IMR-90 (cell line): ENCODE data around the gene RABGAP1. TPM values are rescaled to one million over a fixed set of nuclear protein-coding genes. Genes with fewer than 3 reads are reported as not detected.
A peak's percentile ranks its signal among the peaks of the same experiment; 100 is the strongest.

Experiments used
- ATAC-seq: fragments of 200-7000 bp; cut with Tn5 transposase; 2 replicates; pipeline ENCODE4 v1.9.1; 2020; ENCODE audit warnings: low read depth, mild to moderate bottlenecking, moderate library complexity
- BruUV-seq: library from RNA; stranded (reverse); fragments of 400-500 nt; replicated peaks from 2 replicates; lab custom pipeline; 2021; lab: Mats Ljungman, UMichigan
- CTCF ChIA-PET: fragments of 300-600 bp; formaldehyde crosslinking; extraction: SDS; loops from one replicate; lab custom pipeline; 2021; ENCODE audit warnings: antibody characterized with exemption; lab: Yijun Ruan, JAX
- POLR2A ChIA-PET: fragments of 300-600 bp; sonication (Branson Sonifier 250); formaldehyde crosslinking; loops from one replicate; lab custom pipeline; 2022; ENCODE audit warnings: antibody characterized with exemption; ENCODE audit not compliant: unreplicated experiment; lab: Charles Lee
- DNase-seq: peaks from one replicate; pipeline ENCODE4 v3.0.0; 2013
- H2AFZ ChIP-seq: replicated peaks from 2 replicates; pipeline ENCODE3; 2013; ENCODE audit warnings: low read length, mild to moderate bottlenecking; ENCODE audit not compliant: poor library complexity
- H2AK5ac ChIP-seq: 2 replicates; pipeline ENCODE4 v1.6.1; 2013; ENCODE audit warnings: low read depth, low read length, inconsistent platforms
- H2AK9ac ChIP-seq: replicated peaks from 2 replicates; pipeline ENCODE3; 2013; ENCODE audit warnings: mild to moderate bottlenecking, low read depth, low read length, moderate library complexity; ENCODE audit not compliant: poor library complexity
- H2BK120ac ChIP-seq: 2 replicates; pipeline ENCODE4 v1.6.1; 2013; ENCODE audit warnings: low read depth, low read length, inconsistent platforms
- H2BK15ac ChIP-seq: 3 replicates; pipeline ENCODE4 v1.6.1; 2013; ENCODE audit warnings: low read depth, low read length, inconsistent platforms
- H2BK20ac ChIP-seq: 2 replicates; pipeline ENCODE4 v1.6.1; 2013; ENCODE audit warnings: low read depth, mild to moderate bottlenecking, inconsistent platforms, low read length, moderate library complexity
- H2BK5ac ChIP-seq: 2 replicates; pipeline ENCODE4 v1.6.1; 2013; ENCODE audit warnings: mild to moderate bottlenecking, low read depth, low read length, inconsistent platforms; ENCODE audit not compliant: poor library complexity, severe bottlenecking
- H3K14ac ChIP-seq: replicated peaks from 2 replicates; pipeline ENCODE4 v1.6.1; 2013; ENCODE audit warnings: low read depth, low read length, inconsistent platforms
- H3K18ac ChIP-seq: 2 replicates; pipeline ENCODE4 v1.6.1; 2013; ENCODE audit warnings: low read depth, low read length, control low read depth
- H3K23ac ChIP-seq: 2 replicates; pipeline ENCODE4 v1.6.1; 2013; ENCODE audit warnings: low read depth, low read length, inconsistent platforms
- H3K27ac ChIP-seq: 2 replicates; pipeline ENCODE4 v1.5.1; 2013; ENCODE audit warnings: mild to moderate bottlenecking, control low read depth, low read length; ENCODE audit not compliant: insufficient read depth
- H3K27me3 ChIP-seq: 2 replicates; pipeline ENCODE4 v1.6.1; 2013; ENCODE audit warnings: low read length; ENCODE audit not compliant: control insufficient read depth, insufficient read depth
- H3K36me3 ChIP-seq: 2 replicates; pipeline ENCODE4 v1.6.1; 2013; ENCODE audit warnings: low read length, mixed read lengths; ENCODE audit not compliant: control insufficient read depth, insufficient read depth
- H3K4ac ChIP-seq: 2 replicates; pipeline ENCODE4 v1.6.1; 2013; ENCODE audit warnings: low read depth, low read length, inconsistent platforms
- H3K4me1 ChIP-seq: 2 replicates; pipeline ENCODE4 v1.6.1; 2013; ENCODE audit warnings: low read length, mixed read lengths; ENCODE audit not compliant: control insufficient read depth, insufficient read depth
- H3K4me2 ChIP-seq: 2 replicates; pipeline ENCODE4 v1.6.1; 2013; ENCODE audit warnings: low read depth, mild to moderate bottlenecking, control low read depth, low read length, moderate library complexity
- H3K4me3 ChIP-seq: 2 replicates; pipeline ENCODE4 v1.5.1; 2013; ENCODE audit warnings: low read depth, mild to moderate bottlenecking, control low read depth, low read length, moderate library complexity; ENCODE audit not compliant: insufficient read depth
- H3K56ac ChIP-seq: 2 replicates; pipeline ENCODE4 v1.6.1; 2013; ENCODE audit warnings: low read length, inconsistent platforms; ENCODE audit not compliant: insufficient read depth; ENCODE audit errors: extremely low read depth
- H3K79me1 ChIP-seq, 2 experiments: 2 replicates each; pipeline ENCODE4 v1.6.1; 2013; ENCODE audit warnings: low read length in 2 of 2, inconsistent platforms in 1 of 2, low read depth in 1 of 2
- H3K9ac ChIP-seq: 2 replicates; pipeline ENCODE4 v1.6.1; 2013; ENCODE audit warnings: low read depth, low read length, control low read depth
- H3K9me1 ChIP-seq: 2 replicates; pipeline ENCODE4 v1.6.1; 2013; ENCODE audit warnings: low read length, inconsistent platforms; ENCODE audit not compliant: insufficient read depth
- H3K9me3 ChIP-seq: 2 replicates; pipeline ENCODE4 v1.6.1; 2013; ENCODE audit warnings: low read length; ENCODE audit not compliant: control insufficient read depth, insufficient read depth
- H4K20me1 ChIP-seq: 2 replicates; pipeline ENCODE4 v1.6.1; 2013; ENCODE audit warnings: low read length, inconsistent platforms; ENCODE audit not compliant: insufficient read depth
- H4K5ac ChIP-seq: 2 replicates; pipeline ENCODE4 v1.6.1; 2013; ENCODE audit warnings: mild to moderate bottlenecking, low read depth, low read length, control low read depth
- H4K8ac ChIP-seq, 2 experiments: 2 replicates each; pipeline ENCODE4 v1.6.1; 2013; ENCODE audit warnings: low read depth in 2 of 2, low read length in 2 of 2, control low read depth in 1 of 2, inconsistent platforms in 1 of 2
- H4K91ac ChIP-seq: 2 replicates; pipeline ENCODE4 v1.6.1; 2013; ENCODE audit warnings: low read depth, low read length, inconsistent platforms; ENCODE audit not compliant: insufficient read depth
- CEBPB ChIP-seq: IDR thresholded peaks from 2 replicates; pipeline ENCODE4 v1.6.1; 2012; ENCODE audit warnings: low read depth, low read length, improper control_type of control experiment
- MAZ ChIP-seq: IDR thresholded peaks from 2 replicates; pipeline ENCODE4 v1.6.1; 2012; ENCODE audit warnings: low read depth, mild to moderate bottlenecking, low read length, improper control_type of control experiment, moderate library complexity, borderline replicate concordance
- NFE2L2 ChIP-seq: fragments of 150-350 bp; IDR thresholded peaks from 2 replicates; pipeline ENCODE4 v1.6.1; 2016; ENCODE audit warnings: low read depth, mild to moderate bottlenecking, low read length
- POLR2A ChIP-seq: IDR thresholded peaks from 2 replicates; pipeline ENCODE4 v1.6.1; 2012; ENCODE audit warnings: mild to moderate bottlenecking, low read depth, low read length
- RAD21 ChIP-seq: IDR thresholded peaks from 2 replicates; pipeline ENCODE4 v1.6.1; 2012; ENCODE audit warnings: low read length, improper control_type of control experiment
- SMC3 ChIP-seq: fragments of 150-350 bp; IDR thresholded peaks from 2 replicates; pipeline ENCODE4 v1.6.1; 2016; ENCODE audit warnings: low read depth, mild to moderate bottlenecking, antibody characterized with exemption, low read length, moderate library complexity
- WGBS, 2 experiments: methylation state at CpG; one replicate each; pipeline versions ENCODE4 v1.1.5 to v1.1.7; 2013; ENCODE audit warnings: missing lambda C conversion rate in 2 of 2; ENCODE audit not compliant: insufficient read length in 1 of 2; ENCODE audit errors: extremely low coverage in 2 of 2; 5-methylcytosine and 5-hydroxymethylcytosine counted together
- dilution Hi-C: fragments of 300-500 bp; cut with HindIII; formaldehyde crosslinking; loops from one replicate; pipeline ENCODE4 v1.14.3; 2018; ENCODE audit warnings: low sequenced_read_pairs; ENCODE audit not compliant: unreplicated experiment
- in situ Hi-C: fragments of 300-500 bp; cut with MboI; formaldehyde crosslinking; loops from 3 replicates; pipeline ENCODE4 v1.14.3; 2019; ENCODE audit warnings: low sequenced_read_pairs, inconsistent platforms, mixed read lengths
- intact Hi-C: fragments of 100-400 bp; cut with micrococcal nuclease; formaldehyde crosslinking; loops from 2 replicates; pipeline ENCODE4 v1.10.0; 2022
- polyA plus RNA-seq, 3 experiments: library from polyadenylated mRNA; depleted of rRNA; stranded (reverse); fragments of >200 nt; gene quantifications; 2 replicates each; pipeline ENCODE4 v1.2.3, GENCODE V29; 2012; ENCODE audit warnings: low replicate concordance in 1 of 3
- total RNA-seq: library from RNA; depleted of rRNA; stranded (reverse); fragments of >200 nt; gene quantifications from 2 replicates; pipeline ENCODE4 v1.2.3, GENCODE V29; 2012
- TF ChIP-seq, protein P1 (sequence below): conservative IDR thresholded peaks from 2 replicates; pipeline ENCODE4 v1.5.1; 2012; ENCODE audit warnings: mild to moderate bottlenecking, low read depth, low read length, improper control_type of control experiment
- TF ChIP-seq, protein P2 (sequence below): fragments of 150-350 bp; IDR thresholded peaks from 2 replicates; pipeline ENCODE4 v1.6.1; 2017; ENCODE audit warnings: mild to moderate bottlenecking, antibody characterized with exemption, low read length, low read depth
- TF ChIP-seq, protein P3 (sequence below): fragments of 150-350 bp; IDR thresholded peaks from 2 replicates; pipeline ENCODE4 v1.6.1; 2016; ENCODE audit warnings: low read depth, mild to moderate bottlenecking, low read length, moderate library complexity, borderline replicate concordance

Gene RABGAP1
- total and polyA plus RNA-seq, 2 of the 4 experiments (the other 2 are of a cell fraction): 20.0 to 53.9 TPM

DNA sequence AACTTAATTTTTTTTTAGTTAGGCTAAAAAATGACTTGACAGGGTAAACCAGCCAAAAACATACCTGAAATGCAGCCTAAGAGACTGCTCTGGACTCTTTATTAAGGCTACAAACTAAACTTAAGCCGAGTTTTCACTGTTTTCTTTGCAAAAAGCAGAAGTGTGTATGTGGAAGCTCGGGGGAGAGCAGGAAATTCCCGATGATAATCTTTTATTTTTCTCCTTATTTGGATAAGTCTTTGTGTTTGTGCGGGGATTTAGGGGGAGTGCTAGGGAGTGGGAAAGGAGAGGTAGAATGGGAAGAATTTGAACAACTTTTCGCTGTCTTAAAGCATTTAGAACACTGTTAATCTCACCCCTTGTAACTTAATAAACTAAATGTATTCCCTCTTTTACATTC lies 61.9 kb downstream of the RABGAP1 start:
- peak overlapping the region; percentile 78; the same call in 1 of the 2 replicates for H3K18ac ChIP-seq
- H3K4me1 ChIP-seq: peaks cover 5% of the 10 kb centered on the region; the same call in 1 of the 2 replicates
- H3K9ac ChIP-seq: peak overlapping the region; percentile 51; the same call in 1 of the 2 replicates
- H3K79me1 ChIP-seq: peaks cover 5 to 7% of the 10 kb centered on the region in 2 experiments
- peak overlapping the region; percentile 57; the same call in 1 of the 2 replicates for H4K5ac ChIP-seq
- H2BK20ac ChIP-seq: no peak overlapping the region
- in situ Hi-C loops: no loop called here
- H2AK5ac ChIP-seq: no peak overlapping the region
- H3K27ac ChIP-seq: peak overlapping the region; percentile 80; the same call in 1 of the 2 replicates
- H3K36me3 ChIP-seq: peaks cover 11% of the 10 kb centered on the region; the same call in 1 of the 2 replicates
- no peak overlapping the region for H2AK9ac ChIP-seq
- no peaks in the 10 kb centered on the region for H3K9me1 ChIP-seq
- POLR2A ChIA-PET: no interaction called here
- H3K27me3 ChIP-seq: no peaks in the 10 kb centered on the region
- no peak overlapping the region for H3K4ac ChIP-seq
- TF ChIP-seq NFE2L2 (no peak), SMC3 (no peak), RAD21 (no peak), MAZ (no peak), CEBPB (no peak), POLR2A (no peak)
- TF ChIP-seq, protein P1, sequence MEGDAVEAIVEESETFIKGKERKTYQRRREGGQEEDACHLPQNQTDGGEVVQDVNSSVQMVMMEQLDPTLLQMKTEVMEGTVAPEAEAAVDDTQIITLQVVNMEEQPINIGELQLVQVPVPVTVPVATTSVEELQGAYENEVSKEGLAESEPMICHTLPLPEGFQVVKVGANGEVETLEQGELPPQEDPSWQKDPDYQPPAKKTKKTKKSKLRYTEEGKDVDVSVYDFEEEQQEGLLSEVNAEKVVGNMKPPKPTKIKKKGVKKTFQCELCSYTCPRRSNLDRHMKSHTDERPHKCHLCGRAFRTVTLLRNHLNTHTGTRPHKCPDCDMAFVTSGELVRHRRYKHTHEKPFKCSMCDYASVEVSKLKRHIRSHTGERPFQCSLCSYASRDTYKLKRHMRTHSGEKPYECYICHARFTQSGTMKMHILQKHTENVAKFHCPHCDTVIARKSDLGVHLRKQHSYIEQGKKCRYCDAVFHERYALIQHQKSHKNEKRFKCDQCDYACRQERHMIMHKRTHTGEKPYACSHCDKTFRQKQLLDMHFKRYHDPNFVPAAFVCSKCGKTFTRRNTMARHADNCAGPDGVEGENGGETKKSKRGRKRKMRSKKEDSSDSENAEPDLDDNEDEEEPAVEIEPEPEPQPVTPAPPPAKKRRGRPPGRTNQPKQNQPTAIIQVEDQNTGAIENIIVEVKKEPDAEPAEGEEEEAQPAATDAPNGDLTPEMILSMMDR: no peak
- TF ChIP-seq, protein P2, sequence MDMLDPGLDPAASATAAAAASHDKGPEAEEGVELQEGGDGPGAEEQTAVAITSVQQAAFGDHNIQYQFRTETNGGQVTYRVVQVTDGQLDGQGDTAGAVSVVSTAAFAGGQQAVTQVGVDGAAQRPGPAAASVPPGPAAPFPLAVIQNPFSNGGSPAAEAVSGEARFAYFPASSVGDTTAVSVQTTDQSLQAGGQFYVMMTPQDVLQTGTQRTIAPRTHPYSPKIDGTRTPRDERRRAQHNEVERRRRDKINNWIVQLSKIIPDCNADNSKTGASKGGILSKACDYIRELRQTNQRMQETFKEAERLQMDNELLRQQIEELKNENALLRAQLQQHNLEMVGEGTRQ: no peak
- TF ChIP-seq, protein P3, sequence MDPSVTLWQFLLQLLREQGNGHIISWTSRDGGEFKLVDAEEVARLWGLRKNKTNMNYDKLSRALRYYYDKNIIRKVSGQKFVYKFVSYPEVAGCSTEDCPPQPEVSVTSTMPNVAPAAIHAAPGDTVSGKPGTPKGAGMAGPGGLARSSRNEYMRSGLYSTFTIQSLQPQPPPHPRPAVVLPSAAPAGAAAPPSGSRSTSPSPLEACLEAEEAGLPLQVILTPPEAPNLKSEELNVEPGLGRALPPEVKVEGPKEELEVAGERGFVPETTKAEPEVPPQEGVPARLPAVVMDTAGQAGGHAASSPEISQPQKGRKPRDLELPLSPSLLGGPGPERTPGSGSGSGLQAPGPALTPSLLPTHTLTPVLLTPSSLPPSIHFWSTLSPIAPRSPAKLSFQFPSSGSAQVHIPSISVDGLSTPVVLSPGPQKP: no peak
- no peaks in the 10 kb centered on the region for H4K20me1 ChIP-seq
- peak; percentile 18 for DNase-seq
- H2BK120ac ChIP-seq: no peak overlapping the region
- H4K8ac ChIP-seq: no peak overlapping the region
- no CpG with 5 or more reads among the region's 5 CpGs for WGBS, 2 experiments
- peak; percentile 15 for ATAC-seq
- no peak overlapping the region for H2BK5ac ChIP-seq
- no peak overlapping the region for H2BK15ac ChIP-seq
- dilution Hi-C loops: no loop called here
- H3K4me3 ChIP-seq: no peak overlapping the region
- no peak overlapping the region for H3K56ac ChIP-seq
- no peak overlapping the region for H2AFZ ChIP-seq
- no peak overlapping the region for H3K14ac ChIP-seq
- 0 out of 2 replicates have a peak overlapping the region, but pooled peaks have one; percentile 29 for H3K4me2 ChIP-seq
- H3K23ac ChIP-seq: no peak overlapping the region
- intact Hi-C loops: loop anchor here (10.0 kb wide), 1 partner anchor 352 kb away; the partner anchor contains the start of gene CRB2
- no peak overlapping the region for H4K91ac ChIP-seq
- CTCF ChIA-PET: interaction anchor here (1.0 kb wide), 1 partner anchor 12 kb away, joined by 4 read pairs; no protein-coding TSS in a partner anchor
- H3K9me3 ChIP-seq: no peaks in the 10 kb centered on the region
- BruUV-seq: no TSS peak
